Erythroblast (primary cell): ENCODE results near the gene HAGHL.

Experiments
- GATA1 ChIP-seq: IDR thresholded peaks from 2 replicates; pipeline ENCODE4 v1.6.1; 2011; ENCODE audit warnings: low read depth, mild to moderate bottlenecking, control low read depth, low read length, moderate library complexity
- POLR2A ChIP-seq: IDR thresholded peaks from 2 replicates; pipeline ENCODE4 v1.6.1; 2011; ENCODE audit warnings: mild to moderate bottlenecking, low read length

GRCh38 chr16:711548-712320, 15.2 kb upstream of the HAGHL start:
- TF ChIP-seq POLR2A (no peak), GATA1 (no peak)
